Thoracic aorta (tissue), 2 donors: ENCODE data around the gene EXOC3. TPM values are rescaled to one million over a fixed set of nuclear protein-coding genes. Genes with fewer than 3 reads are reported as not detected.

Experiments
- ATAC-seq: fragments of 150-250 bp; one replicate; pipeline ENCODE4 v1.8.0; 2017; ENCODE audit warnings: low read depth; ENCODE audit not compliant: insufficient number of reproducible peaks, low FRiP score
- DNase-seq: peaks from one replicate; pipeline ENCODE4 v3.0.0-alpha.2; 2020; ENCODE audit warnings: low spot score
- H3K27ac ChIP-seq, 2 donors: fragments of 200-600 bp; sonication (generic); 1 replicate in 1 of 2; 2 replicates in 1 of 2; pipeline ENCODE4 v1.5.1; 2016; ENCODE audit warnings: mild to moderate bottlenecking in 2 of 2, moderate library complexity in 2 of 2
- H3K27me3 ChIP-seq: fragments of 200-600 bp; sonication (generic); replicated peaks from 2 replicates; pipeline ENCODE4 v1.6.0; 2016; ENCODE audit warnings: mild to moderate bottlenecking; ENCODE audit not compliant: insufficient read depth
- H3K36me3 ChIP-seq: fragments of 200-600 bp; sonication (generic); one replicate; pipeline ENCODE4 v1.5.1; 2016
- H3K4me1 ChIP-seq, 2 donors: fragments of 200-600 bp; sonication (generic); 1 replicate in 1 of 2; 2 replicates in 1 of 2; pipeline versions ENCODE4 v1.5.1 to v1.6.0; 2016; ENCODE audit warnings: low read depth in 2 of 2, mild to moderate bottlenecking in 1 of 2; ENCODE audit not compliant: control insufficient read depth in 1 of 2
- H3K4me3 ChIP-seq: fragments of 200-600 bp; sonication (generic); 2 replicates; pipeline ENCODE4 v1.5.1; 2016; ENCODE audit warnings: mild to moderate bottlenecking
- H3K9me3 ChIP-seq: fragments of 200-600 bp; sonication (generic); 2 replicates; pipeline ENCODE4 v1.5.1; 2016
- CTCF ChIP-seq: fragments of 200-600 bp; sonication (generic); IDR thresholded peaks from one replicate; pipeline ENCODE4 v1.5.1; 2019; ENCODE audit warnings: antibody characterized with exemption
- total RNA-seq, 2 donors: library from RNA; depleted of rRNA; stranded (reverse); fragments of >200 nt; gene quantifications; one replicate each; pipeline versions ENCODE4 v1.1.0 to v1.2.3, GENCODE V29; 2016

Gene EXOC3
- total RNA-seq, 2 donors from 2014 or later: 34.5 to 79.7 TPM

GRCh38 chr5:463301-463700 lies 20.3 kb downstream of the EXOC3 start:
- no peak overlapping the region for H3K4me3 ChIP-seq
- DNase-seq (no peak), ATAC-seq (no peak)
- H3K9me3 ChIP-seq: no peaks in the 10 kb centered on the region
- no peaks in the 10 kb centered on the region for H3K4me1 ChIP-seq
- H3K36me3 ChIP-seq: peaks cover 36% of the 10 kb centered on the region
- no peak for TF ChIP-seq CTCF
- H3K27ac ChIP-seq: no peak overlapping the region
- no peaks in the 10 kb centered on the region for H3K27me3 ChIP-seq

- ATAC-seq (no peak), DNase-seq (no peak)
- peaks cover 36% of the 10 kb centered on the region for H3K36me3 ChIP-seq
Observed at GRCh38 chr5:463952-464351, 21.0 kb downstream of the EXOC3 start.

GRCh38 chr5:464446-464842 lies 21.5 kb downstream of the EXOC3 start:
- Histone ChIP-seq H3K9me3 (no peaks in the 10 kb centered on the region), H3K4me1 (no peaks in the 10 kb centered on the region), H3K36me3 (peaks cover 32% of the 10 kb centered on the region), H3K4me3 (no peak overlapping the region), H3K27ac (no peak overlapping the region), H3K27me3 (no peaks in the 10 kb centered on the region)
- no peak for ATAC-seq
- no peak for TF ChIP-seq CTCF
- no peak for DNase-seq

More at GRCh38 chr5:463952-464351, 21.0 kb downstream of the EXOC3 start:
- H3K4me3 ChIP-seq: no peak overlapping the region
- H3K27ac ChIP-seq: no peak overlapping the region
- no peaks in the 10 kb centered on the region for H3K9me3 ChIP-seq
- no peaks in the 10 kb centered on the region for H3K27me3 ChIP-seq
- TF ChIP-seq CTCF: no peak
- no peaks in the 10 kb centered on the region for H3K4me1 ChIP-seq

- no peak for TF ChIP-seq CTCF
- no peak for DNase-seq
- H3K9me3 ChIP-seq: no peaks in the 10 kb centered on the region
- H3K36me3 ChIP-seq: peaks cover 27% of the 10 kb centered on the region
- no peaks in the 10 kb centered on the region for H3K27me3 ChIP-seq
- H3K4me3 ChIP-seq: no peak overlapping the region
- H3K27ac ChIP-seq: no peak overlapping the region
- H3K4me1 ChIP-seq: no peaks in the 10 kb centered on the region
- ATAC-seq: no peak
Observed at GRCh38 chr5:464843-465590, 22.0 kb downstream of the EXOC3 start.

GRCh38 chr5:465591-466403 lies 22.8 kb downstream of the EXOC3 start:
- no peak for TF ChIP-seq CTCF
- H3K4me3 ChIP-seq: no peak overlapping the region
- H3K27me3 ChIP-seq: no peaks in the 10 kb centered on the region
- peaks cover 0 to 2% of the 10 kb centered on the region in 2 donors for H3K4me1 ChIP-seq
- H3K9me3 ChIP-seq: no peaks in the 10 kb centered on the region
- DNase-seq (no peak), ATAC-seq (no peak)
- H3K36me3 ChIP-seq: peaks cover 26% of the 10 kb centered on the region
- H3K27ac ChIP-seq: no peak overlapping the region
